ENCODE data around the gene CAP2. TPM values are rescaled to one million over a fixed set of nuclear protein-coding genes. Genes with fewer than 3 reads are reported as not detected.

CAP2 gene
- total RNA-seq, 1 donor from 2014 or later = 8.5 TPM

DNA sequence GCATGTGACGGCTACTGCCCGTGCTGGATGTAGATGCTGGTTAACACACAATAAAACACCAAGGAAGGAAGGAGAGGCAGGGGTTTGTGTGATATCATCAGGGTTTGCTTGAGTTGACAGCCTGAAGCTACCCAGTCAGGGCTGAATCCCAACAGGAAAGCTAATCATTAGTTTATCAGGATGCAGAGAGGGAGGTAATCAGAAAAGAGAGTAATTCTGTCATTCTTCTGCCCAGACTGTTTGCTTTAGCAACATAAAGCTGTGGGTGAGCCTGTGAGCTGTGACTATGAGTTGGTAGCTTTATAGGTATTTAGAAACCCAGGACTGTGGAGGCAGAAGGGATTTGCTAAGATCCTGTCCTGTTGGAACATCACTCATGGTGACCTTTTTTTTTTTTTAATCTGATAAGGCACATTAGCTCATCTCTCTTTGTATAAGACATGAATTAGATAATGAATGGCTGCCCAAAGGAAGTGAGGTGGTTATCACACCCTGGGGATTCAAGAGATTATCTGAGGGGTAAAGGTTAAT, 79.3 kb downstream of the CAP2 start:
- Histone ChIP-seq H3K4me3 (ENCODE audit: low read depth, low read length) (no peak overlapping the region), H3K27me3 (ENCODE audit: control insufficient read depth, insufficient read depth, low read length) (no peaks in the 10 kb centered on the region), H3K36me3 (ENCODE audit: control insufficient read depth, insufficient read depth, low read length) (no peaks in the 10 kb centered on the region)
- DNase-seq (ENCODE audit: low read depth) = peak; percentile 86
- TF ChIP-seq, protein P1, sequence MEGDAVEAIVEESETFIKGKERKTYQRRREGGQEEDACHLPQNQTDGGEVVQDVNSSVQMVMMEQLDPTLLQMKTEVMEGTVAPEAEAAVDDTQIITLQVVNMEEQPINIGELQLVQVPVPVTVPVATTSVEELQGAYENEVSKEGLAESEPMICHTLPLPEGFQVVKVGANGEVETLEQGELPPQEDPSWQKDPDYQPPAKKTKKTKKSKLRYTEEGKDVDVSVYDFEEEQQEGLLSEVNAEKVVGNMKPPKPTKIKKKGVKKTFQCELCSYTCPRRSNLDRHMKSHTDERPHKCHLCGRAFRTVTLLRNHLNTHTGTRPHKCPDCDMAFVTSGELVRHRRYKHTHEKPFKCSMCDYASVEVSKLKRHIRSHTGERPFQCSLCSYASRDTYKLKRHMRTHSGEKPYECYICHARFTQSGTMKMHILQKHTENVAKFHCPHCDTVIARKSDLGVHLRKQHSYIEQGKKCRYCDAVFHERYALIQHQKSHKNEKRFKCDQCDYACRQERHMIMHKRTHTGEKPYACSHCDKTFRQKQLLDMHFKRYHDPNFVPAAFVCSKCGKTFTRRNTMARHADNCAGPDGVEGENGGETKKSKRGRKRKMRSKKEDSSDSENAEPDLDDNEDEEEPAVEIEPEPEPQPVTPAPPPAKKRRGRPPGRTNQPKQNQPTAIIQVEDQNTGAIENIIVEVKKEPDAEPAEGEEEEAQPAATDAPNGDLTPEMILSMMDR (IDR thresholded peaks at IDR 0.05; ENCODE audit: insufficient read depth, low read length, poor library complexity, severe bottlenecking) = no peak

DNA sequence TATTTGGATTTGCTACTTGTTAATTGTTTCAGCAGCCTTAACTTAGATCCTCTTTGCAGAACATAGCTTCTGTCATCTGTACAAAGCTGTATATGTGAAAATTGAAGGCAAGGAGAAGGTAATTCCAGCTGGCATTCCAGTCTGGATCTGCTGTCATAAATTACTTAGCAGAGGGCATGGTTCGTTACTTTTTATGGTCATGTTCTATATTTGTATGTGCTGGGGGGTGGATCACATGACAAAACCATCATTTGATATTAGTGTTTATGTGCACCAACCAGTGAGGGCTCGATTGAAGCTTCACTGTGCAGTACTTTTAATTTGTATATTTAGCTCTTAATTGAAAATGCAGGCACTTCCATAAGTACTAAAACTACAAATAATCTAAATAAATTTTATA, 80.2 kb downstream of the CAP2 start:
- TF ChIP-seq, protein P1 (IDR thresholded peaks at IDR 0.05; ENCODE audit: insufficient read depth, low read length, poor library complexity, severe bottlenecking) = no peak
- H3K36me3 ChIP-seq (ENCODE audit: control insufficient read depth, insufficient read depth, low read length) = no peaks in the 10 kb centered on the region
- peak; percentile 26 for DNase-seq (ENCODE audit: low read depth)
- no peak overlapping the region for H3K4me3 ChIP-seq (ENCODE audit: low read depth, low read length)
- H3K27me3 ChIP-seq (ENCODE audit: control insufficient read depth, insufficient read depth, low read length) = no peaks in the 10 kb centered on the region

DNA sequence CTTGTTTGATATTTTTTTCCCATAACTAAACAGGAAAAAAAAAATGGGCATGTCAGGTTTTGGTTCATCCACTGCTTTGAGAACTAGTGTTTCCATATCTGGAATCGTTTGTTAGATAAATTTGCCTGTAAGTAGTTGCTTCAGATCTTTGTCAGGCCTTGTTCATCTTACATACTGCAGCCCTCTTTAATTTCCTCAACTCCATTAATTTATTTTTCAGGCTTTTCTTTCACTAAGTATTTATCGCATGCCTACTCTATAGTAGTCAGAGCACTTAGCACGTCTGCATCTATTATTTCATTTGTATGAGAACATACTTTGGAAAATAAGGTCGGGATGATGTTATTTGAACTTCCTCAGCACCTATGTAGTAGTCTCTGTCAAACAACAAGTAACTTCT, 80.9 kb downstream of the CAP2 start:
- Histone ChIP-seq H3K36me3 (ENCODE audit: control insufficient read depth, insufficient read depth, low read length) (no peaks in the 10 kb centered on the region), H3K4me3 (ENCODE audit: low read depth, low read length) (no peak overlapping the region), H3K27me3 (ENCODE audit: control insufficient read depth, insufficient read depth, low read length) (no peaks in the 10 kb centered on the region)
- no peak for DNase-seq (ENCODE audit: low read depth)
- TF ChIP-seq, protein P1 (IDR thresholded peaks at IDR 0.05; ENCODE audit: insufficient read depth, low read length, poor library complexity, severe bottlenecking) = no peak

DNA sequence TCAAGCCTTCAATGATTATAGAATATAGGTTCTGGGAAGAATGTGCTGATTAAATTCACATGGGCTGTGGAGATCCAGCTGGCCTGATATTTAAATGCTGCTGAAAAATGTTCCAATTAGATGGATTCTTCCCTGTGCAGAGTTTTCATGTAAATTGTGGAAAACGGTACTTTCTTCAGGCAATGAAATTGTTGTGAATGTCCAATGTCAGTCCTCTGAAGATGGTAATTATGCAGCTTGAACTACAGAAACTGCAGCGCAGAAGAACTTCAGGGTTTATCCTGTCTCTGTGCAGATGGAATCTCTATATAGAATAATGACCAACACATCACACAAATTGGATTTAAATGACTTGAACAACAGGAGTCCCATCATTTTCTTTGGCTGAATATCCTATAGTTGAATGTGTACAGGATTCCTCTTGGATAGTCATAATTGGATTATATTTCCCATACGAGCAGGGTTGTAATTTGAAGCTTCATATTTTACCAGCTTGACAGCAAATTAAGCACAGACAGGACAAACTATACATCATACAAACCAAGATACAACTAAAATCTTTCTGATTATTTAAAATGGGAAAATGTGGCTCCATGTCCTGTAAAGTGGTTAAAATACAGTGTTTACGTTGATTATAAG, 82.3 kb downstream of the CAP2 start:
- no peak overlapping the region for H3K4me3 ChIP-seq (ENCODE audit: low read depth, low read length)
- no peak for DNase-seq (ENCODE audit: low read depth)
- no peaks in the 10 kb centered on the region for H3K36me3 ChIP-seq (ENCODE audit: control insufficient read depth, insufficient read depth, low read length)
- TF ChIP-seq, protein P1 (IDR thresholded peaks at IDR 0.05; ENCODE audit: insufficient read depth, low read length, poor library complexity, severe bottlenecking) = no peak
- no peaks in the 10 kb centered on the region for H3K27me3 ChIP-seq (ENCODE audit: control insufficient read depth, insufficient read depth, low read length)

DNA sequence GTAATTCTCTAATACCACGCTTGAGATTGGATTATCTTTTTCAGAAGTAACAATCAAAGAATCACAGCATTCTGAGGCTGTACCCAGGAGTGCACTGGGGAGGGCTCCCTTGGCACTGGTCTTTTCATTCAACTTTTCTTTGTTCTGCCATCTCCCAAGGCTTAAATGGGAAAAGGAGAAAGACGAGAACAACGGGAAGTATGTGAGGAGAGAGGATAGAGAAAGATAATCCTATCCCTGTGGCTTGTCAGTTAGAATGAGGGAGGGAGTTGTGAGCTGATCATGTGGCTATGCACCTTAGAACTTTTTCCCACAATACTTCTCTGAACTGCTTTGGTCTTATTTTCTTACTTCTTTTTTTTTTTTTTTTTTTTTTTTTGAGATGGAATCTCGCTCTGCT, 83.1 kb downstream of the CAP2 start:
- Histone ChIP-seq H3K4me3 (ENCODE audit: low read depth, low read length) (no peak overlapping the region), H3K27me3 (ENCODE audit: control insufficient read depth, insufficient read depth, low read length) (no peaks in the 10 kb centered on the region), H3K36me3 (ENCODE audit: control insufficient read depth, insufficient read depth, low read length) (no peaks in the 10 kb centered on the region)
- TF ChIP-seq, protein P1 (IDR thresholded peaks at IDR 0.05; ENCODE audit: insufficient read depth, low read length, poor library complexity, severe bottlenecking) = no peak
- no peak for DNase-seq (ENCODE audit: low read depth)

DNA sequence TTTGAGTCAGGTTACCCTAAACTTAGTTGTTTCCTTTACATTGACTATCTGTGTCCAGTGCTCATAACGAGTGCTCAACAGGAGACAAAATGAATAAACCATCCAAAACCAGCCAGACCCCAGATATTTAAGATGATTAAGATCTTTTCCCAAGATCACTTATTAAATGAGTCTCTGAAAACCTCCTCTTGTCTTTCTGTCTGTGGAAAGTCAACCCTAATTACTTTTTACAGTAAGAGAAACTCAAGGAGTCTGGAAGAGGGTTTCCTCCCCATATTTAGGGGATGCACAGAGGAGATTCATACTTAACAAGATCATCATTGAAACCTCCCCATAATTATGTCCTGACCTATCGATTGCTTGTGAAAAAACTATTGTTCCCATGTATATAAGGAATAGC, 84.0 kb downstream of the CAP2 start:
- Histone ChIP-seq H3K36me3 (ENCODE audit: control insufficient read depth, insufficient read depth, low read length) (no peaks in the 10 kb centered on the region), H3K4me3 (ENCODE audit: low read depth, low read length) (no peak overlapping the region), H3K27me3 (ENCODE audit: control insufficient read depth, insufficient read depth, low read length) (no peaks in the 10 kb centered on the region)
- DNase-seq (ENCODE audit: low read depth) = no peak
- TF ChIP-seq, protein P1 (IDR thresholded peaks at IDR 0.05; ENCODE audit: insufficient read depth, low read length, poor library complexity, severe bottlenecking) = no peak
